Testis (tissue), 3 donors: ENCODE measurements around the gene ITCH. TPM values are rescaled to one million over a fixed set of nuclear protein-coding genes. Genes with fewer than 3 reads are reported as not detected.

Experiments
- DNase-seq: peaks from one replicate; pipeline ENCODE4 v3.0.0-alpha.2; 2019
- H3K27ac ChIP-seq, 2 donors: fragments of 200-600 bp; sonication (generic); one replicate each; pipeline ENCODE4 v1.5.1; 2019
- H3K27me3 ChIP-seq: fragments of 200-600 bp; sonication (generic); one replicate; pipeline ENCODE4 v1.5.1; 2019
- H3K36me3 ChIP-seq: fragments of 200-600 bp; sonication (generic); one replicate; pipeline ENCODE4 v1.5.1; 2017; ENCODE audit warnings: low read depth; ENCODE audit errors: missing control alignments
- H3K4me1 ChIP-seq: fragments of 200-600 bp; sonication (generic); one replicate; pipeline ENCODE4 v1.5.1; 2019
- H3K4me3 ChIP-seq, 2 donors: fragments of 200-600 bp; sonication (generic); one replicate each; pipeline ENCODE4 v1.5.1; 2017 to 2019
- H3K9me3 ChIP-seq: fragments of 200-600 bp; sonication (generic); one replicate; pipeline ENCODE4 v1.5.1; 2017
- POLR2A ChIP-seq: fragments of 450-650 bp; IDR thresholded peaks from one replicate; pipeline ENCODE4 v1.6.1; 2017; ENCODE audit warnings: antibody characterized with exemption, mild to moderate bottlenecking, moderate library complexity
- WGBS, 2 donors: methylation state at CpG; one replicate each; pipeline ENCODE4 v1.1.5; 2018; 5-methylcytosine and 5-hydroxymethylcytosine counted together
- intact Hi-C: fragments of 100-400 bp; cut with DNase I; formaldehyde crosslinking; loops from one replicate; pipeline ENCODE4 v1.15.1; 2023; ENCODE audit warnings: low total_unique reads
- polyA plus RNA-seq: library from polyadenylated mRNA; stranded (reverse); fragments of 350-450 nt; fragmentation: Illumina TruSeq; extraction: RNeasy Lipid Tissue Mini Kit (QIAGEN cat#74804); gene quantifications from one replicate; pipeline ENCODE4 v1.2.3, GENCODE V29; 2014; ENCODE audit warnings: low read depth, low replicate concordance; ENCODE audit not compliant: insufficient read depth
- total RNA-seq, 2 donors: library from RNA; depleted of rRNA; stranded (reverse); fragments of >200 nt; gene quantifications; one replicate each; pipeline ENCODE4 v1.2.3, GENCODE V29; 2016
- TF ChIP-seq, protein P1 (sequence below), 3 experiments: fragments of 450-650 bp in 2 of 3; fragments of 200-600 bp in 1 of 3; sonication (generic) in 1 of 3; IDR thresholded peaks; one replicate each; pipeline ENCODE4 v1.5.1; 2016 to 2019; ENCODE audit warnings: antibody characterized with exemption in 3 of 3, mild to moderate bottlenecking in 2 of 3, moderate library complexity in 1 of 3

The ITCH gene
- total and polyA plus RNA-seq, 3 donors from 2014 or later, result 75.4 to 107 (median 88.1) TPM

GRCh38 chr20:34531608-34532265 lies 168.7 kb downstream of the ITCH start:
- Histone ChIP-seq H3K4me1 (peaks cover 37% of the 10 kb centered on the region), H3K27me3 (no peaks in the 10 kb centered on the region), H3K36me3 (no peaks in the 10 kb centered on the region), H3K9me3 (no peaks in the 10 kb centered on the region), H3K4me3 (no peak overlapping the region), H3K27ac (no peak overlapping the region)
- intact Hi-C loops, result no loop called here
- TF ChIP-seq, protein P1, sequence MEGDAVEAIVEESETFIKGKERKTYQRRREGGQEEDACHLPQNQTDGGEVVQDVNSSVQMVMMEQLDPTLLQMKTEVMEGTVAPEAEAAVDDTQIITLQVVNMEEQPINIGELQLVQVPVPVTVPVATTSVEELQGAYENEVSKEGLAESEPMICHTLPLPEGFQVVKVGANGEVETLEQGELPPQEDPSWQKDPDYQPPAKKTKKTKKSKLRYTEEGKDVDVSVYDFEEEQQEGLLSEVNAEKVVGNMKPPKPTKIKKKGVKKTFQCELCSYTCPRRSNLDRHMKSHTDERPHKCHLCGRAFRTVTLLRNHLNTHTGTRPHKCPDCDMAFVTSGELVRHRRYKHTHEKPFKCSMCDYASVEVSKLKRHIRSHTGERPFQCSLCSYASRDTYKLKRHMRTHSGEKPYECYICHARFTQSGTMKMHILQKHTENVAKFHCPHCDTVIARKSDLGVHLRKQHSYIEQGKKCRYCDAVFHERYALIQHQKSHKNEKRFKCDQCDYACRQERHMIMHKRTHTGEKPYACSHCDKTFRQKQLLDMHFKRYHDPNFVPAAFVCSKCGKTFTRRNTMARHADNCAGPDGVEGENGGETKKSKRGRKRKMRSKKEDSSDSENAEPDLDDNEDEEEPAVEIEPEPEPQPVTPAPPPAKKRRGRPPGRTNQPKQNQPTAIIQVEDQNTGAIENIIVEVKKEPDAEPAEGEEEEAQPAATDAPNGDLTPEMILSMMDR (IDR thresholded peaks at IDR 0.05), result no peak
- TF ChIP-seq POLR2A, result no peak
- no peak for DNase-seq
- WGBS, 2 donors, result 81 to 90% methylated on average over 8 of the region's 8 CpGs

DNA sequence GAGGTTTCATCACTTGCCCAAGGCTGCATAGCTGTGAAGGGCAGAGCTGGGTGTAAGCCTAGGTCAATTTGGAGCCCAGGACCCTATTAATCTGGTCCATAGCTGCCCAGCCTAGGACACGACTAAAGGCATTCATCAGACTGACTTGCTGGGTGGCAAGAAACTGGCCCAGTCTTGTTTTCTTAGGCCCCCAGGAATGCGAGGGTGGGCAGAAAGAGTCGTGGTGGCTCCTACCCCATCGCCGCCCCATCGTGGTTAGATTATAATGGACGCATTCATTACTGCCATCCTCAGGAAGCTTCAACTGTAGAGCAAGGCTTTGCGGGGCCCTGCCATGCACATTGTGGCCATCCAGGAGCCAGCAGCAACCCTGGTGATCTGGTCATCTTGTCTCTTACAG lies 169.2 kb downstream of the ITCH start:
- 78 to 82% methylated on average over 8 of the region's 8 CpGs for WGBS, 2 donors
- Histone ChIP-seq H3K9me3 (no peaks in the 10 kb centered on the region), H3K27me3 (no peaks in the 10 kb centered on the region), H3K4me3 (no peak overlapping the region), H3K36me3 (no peaks in the 10 kb centered on the region), H3K4me1 (peaks cover 31% of the 10 kb centered on the region), H3K27ac (no peak overlapping the region)
- intact Hi-C loops, result no loop called here
- DNase-seq, result no peak
- TF ChIP-seq, protein P1 (IDR thresholded peaks at IDR 0.05), result no peak
- TF ChIP-seq POLR2A, result no peak

DNA sequence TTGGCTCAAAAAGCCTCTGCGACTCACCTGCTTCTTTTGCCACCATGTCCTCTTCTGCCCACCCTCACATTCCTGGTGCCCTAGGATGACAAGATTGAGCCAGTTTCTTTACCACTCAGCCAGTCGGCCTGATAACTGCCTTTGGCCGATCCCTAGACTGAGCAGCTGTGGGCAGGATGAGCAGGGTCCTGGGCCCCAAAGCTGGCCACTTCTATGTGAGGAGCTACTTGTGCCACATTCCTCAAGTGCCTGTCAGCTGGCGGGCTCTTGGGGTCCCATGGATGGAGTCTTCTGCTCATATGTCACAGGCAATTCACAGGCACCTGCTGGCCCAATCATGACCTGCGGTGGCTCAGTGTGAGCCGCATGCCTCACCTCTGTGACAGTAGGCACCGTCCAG lies 169.7 kb downstream of the ITCH start:
- DNase-seq, result no peak
- Histone ChIP-seq H3K36me3 (no peaks in the 10 kb centered on the region), H3K27ac (peak overlapping the region in 1 of 2 donors; percentile 2), H3K4me1 (peaks cover 29% of the 10 kb centered on the region), H3K9me3 (no peaks in the 10 kb centered on the region), H3K4me3 (no peak overlapping the region), H3K27me3 (no peaks in the 10 kb centered on the region)
- WGBS, 2 donors, result 89 to 98% methylated on average over 6 to 7 of the region's 7 CpGs
- TF ChIP-seq POLR2A, result no peak
- TF ChIP-seq, protein P1 (IDR thresholded peaks at IDR 0.05), result no peak
- intact Hi-C loops, result no loop called here

GRCh38 chr20:34534391-34535165 lies 171.5 kb downstream of the ITCH start:
- H3K27ac ChIP-seq, result no peak overlapping the region

More at GRCh38 chr20:34534391-34535165, 171.5 kb downstream of the ITCH start:
- DNase-seq, result no peak
- Histone ChIP-seq H3K27me3 (no peaks in the 10 kb centered on the region), H3K36me3 (no peaks in the 10 kb centered on the region), H3K4me1 (peaks cover 21% of the 10 kb centered on the region), H3K4me3 (no peak overlapping the region), H3K9me3 (no peaks in the 10 kb centered on the region)
- TF ChIP-seq POLR2A, result no peak
- TF ChIP-seq, protein P1 (IDR thresholded peaks at IDR 0.05), result no peak
- intact Hi-C loops, result no loop called here
- 90 to 95% methylated on average over 13 to 15 of the region's 15 CpGs for WGBS, 2 donors
